DMS53 (cell line): Measurements from ENCODE around the gene MRPL10.

Experiments used
- DNase-seq: peaks from one replicate; lab custom pipeline; 2025; lab: John Stamatoyannopoulos, UW

MRPL10 gene

GRCh38 chr17:47812146-47812920 is 19.0 kb downstream of the MRPL10 start:
- DNase-seq = no peak

GRCh38 chr17:47811709-47812108 is 19.6 kb downstream of the MRPL10 start:
- no peak for DNase-seq

- no peak for DNase-seq
Measured at GRCh38 chr17:47810901-47811635, 20.3 kb downstream of the MRPL10 start.

GRCh38 chr17:47810200-47810821 is 21.0 kb downstream of the MRPL10 start:
- DNase-seq = peak; percentile 90

GRCh38 chr17:47808830-47809480 is 22.4 kb downstream of the MRPL10 start:
- DNase-seq = no peak

GRCh38 chr17:47808036-47808829 is 23.1 kb downstream of the MRPL10 start:
- DNase-seq = no peak

- no peak for DNase-seq
Measured at GRCh38 chr17:47807421-47807820, 23.9 kb downstream of the MRPL10 start.

- DNase-seq = no peak
Measured at GRCh38 chr17:47806913-47807255, 24.5 kb downstream of the MRPL10 start.

- no peak for DNase-seq
Measured at GRCh38 chr17:47806026-47806912, 25.1 kb downstream of the MRPL10 start.

GRCh38 chr17:47804461-47804860 is 26.9 kb downstream of the MRPL10 start:
- no peak for DNase-seq

GRCh38 chr17:47803751-47804150 is 27.6 kb downstream of the MRPL10 start:
- DNase-seq = no peak

- no peak for DNase-seq
Measured at GRCh38 chr17:47803201-47803600, 28.1 kb downstream of the MRPL10 start.

GRCh38 chr17:47802341-47803022 is 28.9 kb downstream of the MRPL10 start:
- DNase-seq = peak; percentile 95

- no peak for DNase-seq
Measured at GRCh38 chr17:47801906-47802305, 29.4 kb downstream of the MRPL10 start.

GRCh38 chr17:47801176-47801765 is 30.1 kb downstream of the MRPL10 start:
- DNase-seq = no peak

- DNase-seq = no peak
Measured at GRCh38 chr17:47800686-47801085, 30.7 kb downstream of the MRPL10 start.

GRCh38 chr17:47797797-47798196 is 33.5 kb downstream of the MRPL10 start:
- DNase-seq = no peak

- no peak for DNase-seq
Measured at GRCh38 chr17:47792979-47793378, 38.4 kb downstream of the MRPL10 start.

GRCh38 chr17:47792457-47792856 is 38.9 kb downstream of the MRPL10 start:
- DNase-seq = no peak

GRCh38 chr17:47791025-47791424 is 40.3 kb downstream of the MRPL10 start:
- DNase-seq = no peak
